H1 (cell line): ENCODE data around the gene CDC42SE2. TPM values are rescaled to one million over a fixed set of nuclear protein-coding genes. Genes with fewer than 3 reads are reported as not detected.

Experiments
- CTCF ChIA-PET: fragments of 300-600 bp; sonication (Branson Sonifier 250); formaldehyde crosslinking; loops from one replicate; lab custom pipeline; 2021; ENCODE audit not compliant: partially characterized antibody; lab: Charles Lee
- POLR2A ChIA-PET: fragments of 300-600 bp; sonication (Branson Sonifier 250); formaldehyde crosslinking; loops from one replicate; lab custom pipeline; 2021; ENCODE audit warnings: inconsistent platforms; ENCODE audit not compliant: partially characterized antibody; lab: Charles Lee
- DNase-seq, 2 experiments: peaks; one replicate each; pipeline versions ENCODE4 v3.0.0 to v3.0.0-alpha.2; 2010 to 2022; ENCODE audit warnings: low spot score in 2 of 2, low read depth in 1 of 2, mixed read lengths in 1 of 2
- FAIRE-seq: peaks from 2 replicates; lab custom pipeline; 2011; peaks lifted over from hg19 to GRCh38; lab: Jason Lieb, UNC
- H2AFZ ChIP-seq: 2 replicates; pipeline ENCODE4 v1.8.1; 2012; ENCODE audit warnings: low read length, inconsistent platforms
- H2AK5ac ChIP-seq: 2 replicates; pipeline ENCODE4 v1.6.1; 2013; ENCODE audit warnings: low read depth, low read length
- H2BK120ac ChIP-seq: replicated peaks from 2 replicates; pipeline ENCODE3; 2013; ENCODE audit warnings: low read depth, low read length, inconsistent platforms
- H2BK12ac ChIP-seq: 2 replicates; pipeline ENCODE4 v1.6.1; 2013; ENCODE audit warnings: low read depth, low read length
- H2BK15ac ChIP-seq: 2 replicates; pipeline ENCODE4 v1.6.1; 2013; ENCODE audit warnings: low read length
- H2BK20ac ChIP-seq: 2 replicates; pipeline ENCODE4 v1.6.1; 2013; ENCODE audit warnings: low read length
- H2BK5ac ChIP-seq: 2 replicates; pipeline ENCODE4 v1.6.1; 2013; ENCODE audit warnings: low read depth, low read length
- H3K14ac ChIP-seq: 2 replicates; pipeline ENCODE4 v1.6.1; 2013; ENCODE audit warnings: inconsistent platforms; ENCODE audit not compliant: insufficient read length
- H3K18ac ChIP-seq: 2 replicates; pipeline ENCODE4 v1.6.1; 2013; ENCODE audit warnings: low read length; ENCODE audit errors: extremely low read depth
- H3K23ac ChIP-seq: 2 replicates; pipeline ENCODE4 v1.6.1; 2013; ENCODE audit warnings: inconsistent platforms; ENCODE audit not compliant: insufficient read length
- H3K23me2 ChIP-seq: 2 replicates; pipeline ENCODE4 v1.6.1; 2013; ENCODE audit warnings: low read depth, low read length
- H3K27ac ChIP-seq: 2 replicates; pipeline ENCODE4 v1.6.1; 2011; ENCODE audit warnings: low read depth, low read length, inconsistent platforms
- H3K27me3 ChIP-seq, 4 experiments: replicated peaks in 1 of 4; 1 replicate in 1 of 4; 2 replicates in 3 of 4; pipeline versions ENCODE4 v1.6.1 to v1.8.1; 2011 to 2013; ENCODE audit warnings: low read length in 3 of 4, mild to moderate bottlenecking in 3 of 4, inconsistent platforms in 2 of 4, mixed read lengths in 2 of 4, moderate library complexity in 1 of 4; ENCODE audit not compliant: control insufficient read depth in 3 of 4, insufficient read depth in 3 of 4; ENCODE audit errors: extremely low read depth in 1 of 4
- H3K36me3 ChIP-seq, 4 experiments: 2 replicates each; pipeline versions ENCODE4 v1.6.1 to v1.8.1; 2011 to 2013; ENCODE audit warnings: mild to moderate bottlenecking in 4 of 4, low read length in 3 of 4, moderate library complexity in 2 of 4, control low read depth in 1 of 4, inconsistent platforms in 1 of 4; ENCODE audit not compliant: insufficient read depth in 4 of 4, control insufficient read depth in 2 of 4
- H3K4ac ChIP-seq: replicated peaks from 2 replicates; pipeline ENCODE3; 2013; ENCODE audit warnings: low read length, low read depth, mixed read lengths, inconsistent platforms; ENCODE audit not compliant: insufficient read length
- H3K4me1 ChIP-seq, 4 experiments: replicated peaks in 1 of 4; 1 replicate in 1 of 4; 2 replicates in 3 of 4; pipeline versions ENCODE4 v1.6.1 to v1.8.1; 2011 to 2013; ENCODE audit warnings: low read length in 3 of 4, inconsistent platforms in 2 of 4, mixed read lengths in 1 of 4; ENCODE audit not compliant: insufficient read depth in 4 of 4, control insufficient read depth in 3 of 4
- H3K4me2 ChIP-seq, 2 experiments: 2 replicates each; pipeline versions ENCODE4 v1.6.1 to v1.8.1; 2011 to 2013; ENCODE audit warnings: low read depth in 2 of 2, low read length in 2 of 2, control low read depth in 1 of 2, inconsistent platforms in 1 of 2, mild to moderate bottlenecking in 1 of 2; ENCODE audit not compliant: insufficient read depth in 1 of 2
- H3K4me3 ChIP-seq, 4 experiments: fragments of 200-600, 300-600 bp in 1 of 4; sonication (generic), shearing (Covaris generic), sonication (Bioruptor Twin) in 1 of 4; 2 replicates each; pipeline versions ENCODE4 v1.5.1 to v1.8.1; 2011 to 2016; ENCODE audit warnings: low read length in 4 of 4, low read depth in 3 of 4, control low read depth in 2 of 4, inconsistent platforms in 2 of 4, mild to moderate bottlenecking in 2 of 4, mixed read lengths in 1 of 4, moderate library complexity in 1 of 4; ENCODE audit not compliant: insufficient read depth in 2 of 4; ENCODE audit errors: extremely low read depth in 1 of 4
- H3K56ac ChIP-seq: replicated peaks from 2 replicates; pipeline ENCODE3; 2013; ENCODE audit warnings: low read depth, mild to moderate bottlenecking, mixed read lengths, low read length, inconsistent platforms; ENCODE audit not compliant: insufficient read length
- H3K79me1 ChIP-seq: 2 replicates; pipeline ENCODE4 v1.6.1; 2013; ENCODE audit warnings: low read depth, low read length, control low read depth
- H3K79me2 ChIP-seq, 2 experiments: 2 replicates each; pipeline versions ENCODE4 v1.6.1 to v1.8.1; 2012 to 2013; ENCODE audit warnings: low read length in 2 of 2, mild to moderate bottlenecking in 2 of 2, inconsistent platforms in 1 of 2; ENCODE audit not compliant: insufficient read depth in 2 of 2, control insufficient read depth in 1 of 2
- H3K9ac ChIP-seq, 4 experiments: replicated peaks in 1 of 4; 1 replicate in 1 of 4; 2 replicates in 3 of 4; pipeline versions ENCODE4 v1.6.1 to v1.8.1; 2011 to 2013; ENCODE audit warnings: low read depth in 3 of 4, low read length in 3 of 4, control low read depth in 2 of 4, mild to moderate bottlenecking in 2 of 4, moderate library complexity in 2 of 4, inconsistent platforms in 1 of 4; ENCODE audit errors: extremely low read depth in 1 of 4
- H3K9me3 ChIP-seq, 2 experiments: 2 replicates each; pipeline versions ENCODE4 v1.6.1 to v1.8.1; 2012 to 2013; ENCODE audit warnings: mild to moderate bottlenecking in 2 of 2, moderate library complexity in 2 of 2, control low read depth in 1 of 2, inconsistent platforms in 1 of 2, low read depth in 1 of 2, low read length in 1 of 2, mixed read lengths in 1 of 2; ENCODE audit not compliant: insufficient read depth in 2 of 2
- H4K20me1 ChIP-seq, 2 experiments: replicated peaks in 1 of 2; 2 replicates each; pipeline versions ENCODE3 to v1.8.1; 2011 to 2013; ENCODE audit warnings: inconsistent platforms in 2 of 2, low read length in 2 of 2, mild to moderate bottlenecking in 1 of 2; ENCODE audit not compliant: insufficient read depth in 2 of 2, control insufficient read depth in 1 of 2
- H4K5ac ChIP-seq: 2 replicates; pipeline ENCODE4 v1.6.1; 2013; ENCODE audit warnings: low read length, low read depth, mixed read lengths, inconsistent platforms; ENCODE audit not compliant: insufficient read length
- H4K8ac ChIP-seq: 2 replicates; pipeline ENCODE4 v1.8.0; 2013; ENCODE audit warnings: mild to moderate bottlenecking, moderate library complexity, low read length, inconsistent platforms; ENCODE audit not compliant: insufficient read depth; ENCODE audit errors: extremely low read depth
- H4K91ac ChIP-seq: replicated peaks from 2 replicates; pipeline ENCODE3; 2013; ENCODE audit warnings: low read length, mixed read lengths, inconsistent platforms; ENCODE audit not compliant: insufficient read length
- ASH2L ChIP-seq: fragments of 200-600, 300-600 bp; sonication (generic); IDR thresholded peaks from one replicate; pipeline ENCODE4 v1.7.1; 2017; ENCODE audit warnings: low read length
- KDM1A ChIP-seq: fragments of 200-600, 300-600 bp; sonication (generic); IDR thresholded peaks from 2 replicates; pipeline ENCODE4 v1.7.1; 2016; ENCODE audit warnings: mild to moderate bottlenecking, low read length, borderline replicate concordance
- KDM5A ChIP-seq: fragments of 200-600 bp; IDR thresholded peaks from 2 replicates; pipeline ENCODE4 v1.7.1; 2012; ENCODE audit warnings: mild to moderate bottlenecking, low read length, inconsistent platforms, mixed read lengths
- PHF8 ChIP-seq: fragments of 200-600 bp; sonication (generic); conservative IDR thresholded peaks from 2 replicates; pipeline ENCODE4 v1.7.1; 2012; ENCODE audit warnings: low read depth, mild to moderate bottlenecking, inconsistent platforms, low read length, moderate library complexity
- SP4 ChIP-seq: IDR thresholded peaks from 2 replicates; pipeline ENCODE4 v1.6.1; 2012; ENCODE audit warnings: low read length, inconsistent platforms
- TBP ChIP-seq: IDR thresholded peaks from 2 replicates; pipeline ENCODE4 v1.6.1; 2011; ENCODE audit warnings: low read depth, low read length, improper control_type of control experiment
- WGBS, 2 experiments: shearing (Covaris generic) in 1 of 2; methylation state at CpG; one replicate each; pipeline versions ENCODE4 v1.1.6 to v1.1.7; 2013 to 2015; ENCODE audit warnings: low lambda C conversion rate in 2 of 2, mixed read lengths in 2 of 2, inconsistent platforms in 1 of 2, low coverage in 1 of 2, missing lambda C conversion rate in 1 of 2; ENCODE audit not compliant: insufficient replicate concordance in 2 of 2, insufficient coverage in 1 of 2, insufficient read length in 1 of 2; ENCODE audit errors: extremely low coverage in 1 of 2, missing lambda C conversion rate in 1 of 2; 5-methylcytosine and 5-hydroxymethylcytosine counted together
- polyA plus RNA-seq, 7 experiments: library from polyadenylated mRNA; depleted of rRNA in 3 of 7; stranded (reverse) in 5 of 7; unstranded in 2 of 7; fragments of >200 nt in 5 of 7; fragments of 200-250 nt in 2 of 7; gene quantifications; 1 replicate in 5 of 7; 2 replicates in 1 of 7; 4 replicates in 1 of 7; pipeline versions ENCODE4 v1.2.1 to v1.2.3, GENCODE V29; 2011 to 2013; ENCODE audit warnings: missing spikeins in 2 of 7, mixed read lengths in 2 of 7
- total RNA-seq: library from RNA; stranded (reverse); fragmentation: NEBNext Ultra II Directional; extraction: Animal tissue kit (Norgen Biotek cat#: 25700); gene quantifications from 2 replicates; pipeline ENCODE4 v1.2.1, GENCODE V29; 2021

Gene CDC42SE2
- total and polyA plus RNA-seq, 2 of the 8 experiments (the other 6 are each of a cell fraction or from before 2014, with no cell fraction given), result 16.7 to 30.8 TPM

DNA sequence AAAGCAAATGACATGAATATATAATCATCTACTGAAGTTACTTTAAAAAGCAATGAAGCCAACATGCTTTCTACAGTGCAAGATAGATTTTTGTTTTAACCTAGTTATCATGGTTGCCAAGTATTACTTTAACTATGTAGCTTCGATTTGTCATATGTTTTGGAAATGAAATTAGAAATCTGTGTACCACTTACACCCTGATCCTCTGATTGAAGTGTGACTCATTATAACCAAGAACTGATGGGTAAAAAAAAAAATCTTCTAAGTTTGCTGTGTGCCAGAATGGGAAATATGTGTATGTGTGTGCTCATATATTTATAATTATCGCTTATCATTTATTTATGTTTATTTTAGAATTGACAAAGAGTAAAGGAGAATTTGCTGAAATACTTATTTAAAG, 9.1 kb upstream of the CDC42SE2 start:
- H2AFZ ChIP-seq, result no peak overlapping the region
- no peak overlapping the region for H2BK12ac ChIP-seq
- no peaks in the 10 kb centered on the region for H3K79me1 ChIP-seq
- H3K4me3 ChIP-seq, result no peak overlapping the region
- H3K56ac ChIP-seq, result no peak overlapping the region
- H3K9me3 ChIP-seq, result no peaks in the 10 kb centered on the region
- no peaks in the 10 kb centered on the region for H3K27me3 ChIP-seq
- no peak overlapping the region for H2BK120ac ChIP-seq
- no peak overlapping the region for H2BK20ac ChIP-seq
- no peak overlapping the region for H3K4ac ChIP-seq
- H3K4me1 ChIP-seq, result peaks cover 0 to 2% (median 0%) of the 10 kb centered on the region in 4 experiments; a peak in 1 of 7 replicates
- no peak overlapping the region for H2BK15ac ChIP-seq
- POLR2A ChIA-PET, result interaction anchor here (1.0 to 1.5 kb wide), 2 partner anchors 10 to 15 kb away, joined by 4 read pairs; partner anchors contain the start of gene CDC42SE2
- CTCF ChIA-PET, result interaction anchor here (0.6 to 1.5 kb wide), 3 partner anchors 35 to 91 kb away, joined by 3 to 4 read pairs (median 3); partner anchors contain the start of gene HINT1
- H3K23me2 ChIP-seq, result no peaks in the 10 kb centered on the region
- FAIRE-seq, result no peak
- H3K27ac ChIP-seq, result no peak overlapping the region
- H2BK5ac ChIP-seq, result no peak overlapping the region
- H3K36me3 ChIP-seq, result no peaks in the 10 kb centered on the region
- H4K20me1 ChIP-seq, result no peaks in the 10 kb centered on the region
- H3K14ac ChIP-seq, result no peak overlapping the region
- no peak for DNase-seq
- no peak overlapping the region for H4K5ac ChIP-seq
- no peak overlapping the region for H2AK5ac ChIP-seq
- TF ChIP-seq TBP (no peak), SP4 (no peak), KDM5A (no peak), KDM1A (no peak), ASH2L (no peak), PHF8 (no peak)
- H4K91ac ChIP-seq, result no peak overlapping the region
- H3K18ac ChIP-seq, result no peak overlapping the region
- H3K23ac ChIP-seq, result no peak overlapping the region
- no peaks in the 10 kb centered on the region for H3K79me2 ChIP-seq
- H3K4me2 ChIP-seq, result no peak overlapping the region
- H3K9ac ChIP-seq, result no peak overlapping the region
- 88% methylated on average over 2 of the region's 2 CpGs; no CpG with 5 or more reads in 1 of the 2 experiments for WGBS, 2 experiments
- H4K8ac ChIP-seq, result no peak overlapping the region
